Loucy (cell line): ENCODE measurements around the gene MUC20.

Experiments used
- H2AFZ ChIP-seq: fragments of 200-600 bp; sonication (generic); 2 replicates; pipeline ENCODE4 v1.6.0; 2016; ENCODE audit warnings: antibody characterized with exemption, mild to moderate bottlenecking, low read length, moderate library complexity
- H3F3A ChIP-seq: fragments of 200-600 bp; 2 replicates; pipeline ENCODE4 v1.6.0; 2016; ENCODE audit warnings: antibody characterized with exemption, low read depth, mild to moderate bottlenecking
- H3K27me3 ChIP-seq: fragments of 200-600 bp; sonication (generic); 2 replicates; pipeline ENCODE4 v1.6.1; 2014; ENCODE audit warnings: low read length, mild to moderate bottlenecking; ENCODE audit not compliant: insufficient read depth, poor library complexity, severe bottlenecking
- H3K36me3 ChIP-seq: fragments of 200-600 bp; sonication (generic); 2 replicates; pipeline ENCODE4 v1.6.1; 2016; ENCODE audit warnings: low read length; ENCODE audit not compliant: insufficient read depth
- H3K4me1 ChIP-seq: fragments of 200-600 bp; sonication (generic); 2 replicates; pipeline ENCODE4 v1.5.1; 2014; ENCODE audit warnings: low read length, mild to moderate bottlenecking; ENCODE audit not compliant: insufficient read depth, poor library complexity, severe bottlenecking
- H3K4me2 ChIP-seq: fragments of 200-600 bp; sonication (generic); 2 replicates; pipeline ENCODE4 v1.6.0; 2014; ENCODE audit warnings: antibody characterized with exemption, low read length, low read depth, mild to moderate bottlenecking; ENCODE audit not compliant: poor library complexity, severe bottlenecking
- H3K4me3 ChIP-seq: fragments of 200-600 bp; sonication (generic); 2 replicates; pipeline ENCODE4 v1.5.1; 2014; ENCODE audit warnings: low read length, mild to moderate bottlenecking, mixed read lengths; ENCODE audit not compliant: poor library complexity, severe bottlenecking
- H3K79me2 ChIP-seq: fragments of 200-600 bp; sonication (generic); 2 replicates; pipeline ENCODE4 v1.6.1; 2014; ENCODE audit warnings: low read length; ENCODE audit not compliant: insufficient read depth
- H3K9ac ChIP-seq: fragments of 200-600 bp; sonication (generic); 2 replicates; pipeline ENCODE4 v1.6.0; 2014; ENCODE audit warnings: mild to moderate bottlenecking, low read depth, low read length, moderate library complexity; ENCODE audit not compliant: poor library complexity, severe bottlenecking
- H3K9me2 ChIP-seq: fragments of 200-600 bp; sonication (generic); replicated peaks from 2 replicates; pipeline ENCODE4 v1.6.1; 2016; ENCODE audit warnings: low read depth, low read length, mixed read lengths
- H3K9me3 ChIP-seq: fragments of 200-600 bp; sonication (generic); 2 replicates; pipeline ENCODE4 v1.6.1; 2014; ENCODE audit warnings: mild to moderate bottlenecking, antibody characterized with exemption, low read length, low read depth; ENCODE audit not compliant: insufficient read depth
- H4K20me1 ChIP-seq: fragments of 200-600 bp; sonication (generic); 2 replicates; pipeline ENCODE4 v1.6.0; 2014; ENCODE audit warnings: antibody characterized with exemption, low read length, mild to moderate bottlenecking; ENCODE audit not compliant: insufficient read depth, poor library complexity, severe bottlenecking
- CTCF ChIP-seq: fragments of 200-600 bp; sonication (generic); conservative IDR thresholded peaks from 2 replicates; pipeline ENCODE4 v1.5.1; 2014; ENCODE audit warnings: mild to moderate bottlenecking, antibody characterized with exemption, low read length
- EZH2phosphoT487 ChIP-seq: fragments of 200-600 bp; IDR thresholded peaks from 2 replicates; pipeline ENCODE4 v1.6.1; 2018; ENCODE audit warnings: antibody characterized with exemption, mild to moderate bottlenecking, moderate library complexity, borderline replicate concordance

The MUC20 gene

DNA sequence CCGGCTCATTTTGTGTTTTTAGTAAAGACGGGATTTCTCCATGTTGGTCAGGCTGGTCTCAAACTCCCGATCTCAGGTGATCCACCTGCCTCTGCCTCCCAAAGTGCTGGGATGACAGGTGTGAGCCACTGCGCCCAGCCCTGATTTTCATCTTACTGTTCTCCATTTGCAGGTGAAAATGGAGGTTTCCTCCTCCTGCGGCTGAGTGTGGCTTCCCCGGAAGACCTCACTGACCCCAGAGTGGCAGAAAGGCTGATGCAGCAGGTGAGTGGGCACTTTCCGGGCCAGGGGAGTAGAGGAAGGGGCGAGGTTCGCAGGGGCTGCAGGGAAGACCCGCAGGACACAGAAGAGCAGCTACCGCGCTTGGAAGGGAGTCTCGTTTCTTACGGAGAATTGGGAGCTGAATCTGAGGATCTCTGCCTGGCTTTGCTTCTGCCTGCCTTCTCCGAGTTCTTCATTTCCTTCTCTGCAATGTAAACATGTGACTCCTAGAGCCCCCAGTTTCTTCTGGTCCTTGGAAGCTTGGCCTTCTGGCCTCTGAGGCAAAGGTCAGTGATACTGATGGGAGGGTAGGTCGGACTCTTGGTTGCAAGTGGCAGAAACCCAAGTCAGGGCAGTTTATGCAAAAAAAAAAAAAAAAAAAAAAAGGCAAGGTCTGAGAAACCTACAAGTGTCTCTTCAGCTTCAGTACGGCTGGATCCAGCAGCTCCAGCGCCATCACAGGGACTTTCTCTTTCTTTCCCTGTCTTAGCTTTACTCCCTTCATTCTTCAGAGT, 8.9 kb downstream of the MUC20 start:
- Histone ChIP-seq H3K4me3 (no peak overlapping the region), H2AFZ (no peak overlapping the region), H3K79me2 (no peaks in the 10 kb centered on the region), H3K9me2 (no peaks in the 10 kb centered on the region), H3K36me3 (no peaks in the 10 kb centered on the region), H3K9ac (no peak overlapping the region), H3K4me1 (peaks cover 8% of the 10 kb centered on the region), H3K27me3 (no peaks in the 10 kb centered on the region), H4K20me1 (no peaks in the 10 kb centered on the region), H3F3A (no peaks in the 10 kb centered on the region), H3K4me2 (no peak overlapping the region), H3K9me3 (no peaks in the 10 kb centered on the region)
- TF ChIP-seq CTCF: no peak
- TF ChIP-seq EZH2phosphoT487: no peak

DNA sequence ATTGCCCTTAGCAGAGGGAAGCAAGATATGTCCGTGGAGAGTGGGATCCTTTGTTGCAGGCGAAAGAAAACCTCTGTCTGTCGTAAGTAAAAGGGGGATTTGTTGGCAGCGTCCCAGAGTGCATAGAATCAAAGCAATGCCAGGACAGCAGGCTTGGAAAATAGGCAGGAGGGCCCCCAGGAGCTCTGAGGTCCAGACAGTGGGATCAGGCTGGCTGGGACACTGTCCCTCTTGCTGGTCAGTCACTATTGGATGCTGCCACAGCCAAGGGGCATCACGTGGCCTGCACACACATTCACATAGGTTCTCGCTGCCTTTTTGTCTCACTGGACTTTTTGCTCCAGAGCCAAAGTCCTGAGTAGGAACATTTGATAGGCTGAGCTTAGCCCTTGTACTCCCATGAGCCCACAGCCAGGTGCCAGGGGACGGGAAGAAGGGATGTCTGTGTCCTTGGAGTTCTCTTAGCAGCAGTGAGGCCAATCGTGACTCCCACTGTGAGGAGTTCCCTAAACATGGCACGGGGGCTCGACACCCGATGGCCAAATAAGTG, 10.7 kb downstream of the MUC20 start:
- H4K20me1 ChIP-seq: no peaks in the 10 kb centered on the region
- no peak overlapping the region for H3K4me2 ChIP-seq
- H2AFZ ChIP-seq: no peak overlapping the region
- no peaks in the 10 kb centered on the region for H3F3A ChIP-seq
- no peaks in the 10 kb centered on the region for H3K27me3 ChIP-seq
- no peak overlapping the region for H3K9ac ChIP-seq
- no peaks in the 10 kb centered on the region for H3K9me3 ChIP-seq
- no peaks in the 10 kb centered on the region for H3K36me3 ChIP-seq
- no peak for TF ChIP-seq CTCF
- TF ChIP-seq EZH2phosphoT487: no peak
- no peak overlapping the region for H3K4me3 ChIP-seq
- H3K79me2 ChIP-seq: no peaks in the 10 kb centered on the region
- H3K4me1 ChIP-seq: peaks cover 8% of the 10 kb centered on the region
- no peaks in the 10 kb centered on the region for H3K9me2 ChIP-seq

DNA sequence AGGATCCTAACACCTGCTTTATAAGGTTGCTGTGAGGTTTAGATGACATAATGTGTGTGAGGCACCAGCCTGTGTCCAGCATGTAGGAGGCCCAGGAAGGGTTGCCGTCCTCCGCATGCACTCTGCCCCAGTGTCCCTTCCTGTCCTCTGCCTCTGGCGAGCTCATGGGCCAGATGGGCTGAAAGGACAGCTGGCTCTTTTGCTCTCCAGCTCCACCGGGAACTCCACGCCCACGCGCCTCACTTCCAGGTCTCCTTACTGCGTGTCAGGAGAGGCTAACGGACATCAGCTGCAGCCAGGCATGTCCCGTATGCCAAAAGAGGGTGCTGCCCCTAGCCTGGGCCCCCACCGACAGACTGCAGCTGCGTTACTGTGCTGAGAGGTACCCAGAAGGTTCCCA, 12.2 kb downstream of the MUC20 start:
- no peak overlapping the region for H3K4me3 ChIP-seq
- H3K9ac ChIP-seq: no peak overlapping the region
- no peak overlapping the region for H2AFZ ChIP-seq
- peaks cover under 1% of the 10 kb centered on the region for H3K4me1 ChIP-seq
- no peak overlapping the region for H3K4me2 ChIP-seq
- H3K79me2 ChIP-seq: no peaks in the 10 kb centered on the region
- H3K9me3 ChIP-seq: no peaks in the 10 kb centered on the region
- H3F3A ChIP-seq: no peaks in the 10 kb centered on the region
- no peaks in the 10 kb centered on the region for H3K27me3 ChIP-seq
- no peaks in the 10 kb centered on the region for H3K36me3 ChIP-seq
- H3K9me2 ChIP-seq: no peaks in the 10 kb centered on the region
- TF ChIP-seq EZH2phosphoT487 (no peak), CTCF (no peak)
- H4K20me1 ChIP-seq: no peaks in the 10 kb centered on the region
